Pulmonary artery endothelial cell (primary cell): ENCODE data around the gene TSHZ2. TPM values are rescaled to one million over a fixed set of nuclear protein-coding genes. Genes with fewer than 3 reads are reported as not detected.
"Not testable (repeated sequence)": the region's sequence is repeated elsewhere in the genome, so short reads cannot be mapped to it uniquely, and the experiment has no call there.

ENCODE experiments used
- DNase-seq: peaks from one replicate; pipeline ENCODE4 v3.0.0-alpha.2; 2011; ENCODE audit warnings: low read depth, low spot score
- total RNA-seq: library from RNA; depleted of rRNA; stranded (reverse); fragments of >200 nt; gene quantifications from 2 replicates; pipeline ENCODE4 v1.2.3, GENCODE V29; 2014

Gene TSHZ2
- total RNA-seq, 1 donor from 2014 or later = not detected

- DNase-seq = no peak
Observed at GRCh38 chr20:53023732-53024520, 51.8 kb downstream of the TSHZ2 start.

- DNase-seq = not testable (repeated sequence)
Observed at GRCh38 chr20:53024653-53025052, 52.5 kb downstream of the TSHZ2 start.

- DNase-seq = no peak
Observed at GRCh38 chr20:53027089-53027488, 54.9 kb downstream of the TSHZ2 start.

- no peak for DNase-seq
Observed at GRCh38 chr20:53028337-53029007, 56.3 kb downstream of the TSHZ2 start.

GRCh38 chr20:53030061-53030460, 57.9 kb downstream of the TSHZ2 start:
- DNase-seq = no peak

GRCh38 chr20:53032046-53032445, 59.9 kb downstream of the TSHZ2 start:
- no peak for DNase-seq

- DNase-seq = no peak
Observed at GRCh38 chr20:53032478-53032932, 60.3 kb downstream of the TSHZ2 start.

- DNase-seq = no peak
Observed at GRCh38 chr20:53033176-53033575, 61.0 kb downstream of the TSHZ2 start.

- DNase-seq = no peak
Observed at GRCh38 chr20:53034899-53035298, 62.7 kb downstream of the TSHZ2 start.

GRCh38 chr20:53036992-53037391, 64.8 kb downstream of the TSHZ2 start:
- no peak for DNase-seq

GRCh38 chr20:53037621-53038020, 65.5 kb downstream of the TSHZ2 start:
- no peak for DNase-seq

GRCh38 chr20:53038299-53038698, 66.1 kb downstream of the TSHZ2 start:
- DNase-seq = no peak

GRCh38 chr20:53040693-53041589, 68.8 kb downstream of the TSHZ2 start:
- DNase-seq = no peak

GRCh38 chr20:53042521-53042920, 70.4 kb downstream of the TSHZ2 start:
- DNase-seq = no peak

- DNase-seq = no peak
Observed at GRCh38 chr20:53044296-53044695, 72.1 kb downstream of the TSHZ2 start.

- DNase-seq = no peak
Observed at GRCh38 chr20:53045941-53046340, 73.8 kb downstream of the TSHZ2 start.

- no peak for DNase-seq
Observed at GRCh38 chr20:53047203-53047602, 75.0 kb downstream of the TSHZ2 start.

- no peak for DNase-seq
Observed at GRCh38 chr20:53048387-53048786, 76.2 kb downstream of the TSHZ2 start.

GRCh38 chr20:53050338-53050737, 78.2 kb downstream of the TSHZ2 start:
- DNase-seq = no peak

- no peak for DNase-seq
Observed at GRCh38 chr20:53052380-53052779, 80.2 kb downstream of the TSHZ2 start.

- DNase-seq = no peak
Observed at GRCh38 chr20:53053595-53053994, 81.4 kb downstream of the TSHZ2 start.
